CD4-positive, alpha-beta T cell (primary cell): ENCODE results near the gene DMRT2. TPM values are rescaled to one million over a fixed set of nuclear protein-coding genes. Genes with fewer than 3 reads are reported as not detected.

Experiments used
- ATAC-seq: fragments of 200-7000 bp; cut with Tn5 transposase; one replicate; pipeline ENCODE4 v1.10.0; 2022; ENCODE audit warnings: mild to moderate bottlenecking; ENCODE audit not compliant: poor library complexity
- CTCF ChIA-PET: fragments of 350-600 bp; sonication (Branson Sonifier 250); formaldehyde crosslinking; loops from one replicate; lab custom pipeline; 2021; ENCODE audit warnings: antibody characterized with exemption, inconsistent platforms; lab: Charles Lee
- POLR2A ChIA-PET: fragments of 350-600 bp; sonication (Branson Sonifier 250); formaldehyde crosslinking; loops from one replicate; lab custom pipeline; 2021; ENCODE audit warnings: antibody characterized with exemption, inconsistent platforms; lab: Charles Lee
- DNase-seq, 14 experiments: peaks; one replicate each; pipeline ENCODE4 v3.0.0-alpha.2; 2013 to 2020; ENCODE audit warnings: mixed read lengths in 2 of 14
- H3K27ac ChIP-seq, 2 donors: one replicate each; pipeline versions ENCODE4 v1.5.1 to v1.7.0; 2013; ENCODE audit warnings: low read length in 2 of 2, low read depth in 1 of 2, mild to moderate bottlenecking in 1 of 2
- H3K27me3 ChIP-seq, 2 experiments: 1 replicate in 1 of 2; 2 replicates in 1 of 2; pipeline versions ENCODE4 v1.6.1 to v1.7.0; 2013; ENCODE audit warnings: low read length in 2 of 2, control low read depth in 1 of 2, mild to moderate bottlenecking in 1 of 2, moderate library complexity in 1 of 2; ENCODE audit not compliant: insufficient read depth in 2 of 2, control insufficient read depth in 1 of 2
- H3K36me3 ChIP-seq: one replicate; pipeline ENCODE4 v1.6.1; 2013; ENCODE audit warnings: low read length, control low read depth; ENCODE audit not compliant: insufficient read depth
- H3K4me1 ChIP-seq: one replicate; pipeline ENCODE4 v1.6.1; 2013; ENCODE audit warnings: low read length, control low read depth; ENCODE audit not compliant: insufficient read depth
- H3K4me3 ChIP-seq: one replicate; pipeline ENCODE4 v1.5.1; 2013; ENCODE audit warnings: mild to moderate bottlenecking, low read length, moderate library complexity
- H3K9me3 ChIP-seq, 2 experiments: 1 replicate in 1 of 2; 2 replicates in 1 of 2; pipeline versions ENCODE4 v1.6.1 to v1.7.0; 2013; ENCODE audit warnings: low read length in 2 of 2, mild to moderate bottlenecking in 2 of 2, control low read depth in 1 of 2, moderate library complexity in 1 of 2; ENCODE audit not compliant: control insufficient read depth in 1 of 2, insufficient read depth in 1 of 2
- H3K27ac Mint-ChIP-seq: one replicate; pipeline ENCODE4 v1.8.0; 2020; ENCODE audit warnings: mixed read lengths
- H3K27me3 Mint-ChIP-seq: one replicate; pipeline ENCODE4 v1.8.0; 2021; ENCODE audit warnings: mixed read lengths
- H3K36me3 Mint-ChIP-seq: one replicate; pipeline ENCODE4 v1.8.0; 2021; ENCODE audit warnings: low read depth, mixed read lengths
- H3K4me1 Mint-ChIP-seq: one replicate; pipeline ENCODE4 v1.8.0; 2021; ENCODE audit warnings: low read depth, mixed read lengths
- H3K4me3 Mint-ChIP-seq: one replicate; pipeline ENCODE4 v1.8.0; 2020; ENCODE audit warnings: mild to moderate bottlenecking, mixed read lengths
- H3K9me3 Mint-ChIP-seq: one replicate; pipeline ENCODE4 v1.8.0; 2020; ENCODE audit warnings: mixed read lengths
- intact Hi-C, 2 experiments: fragments of 100-400 bp; cut with DNase I in 1 of 2; cut with micrococcal nuclease in 1 of 2; formaldehyde crosslinking; loops; one replicate each; pipeline versions ENCODE4 v1.15.1 to v1.9.0; 2023 to 2025; cut with DNase I, micrococcal nuclease
- total RNA-seq, 174 experiments: library from RNA in 2 of 174; stranded (reverse) in 2 of 174; gene quantifications; one replicate each; pipeline ENCODE4 v1.2.3 and lab custom pipeline; 2021 to 2026
- TF ChIP-seq, protein P1 (sequence below): fragments of 200-600 bp; IDR thresholded peaks from one replicate; pipeline ENCODE4 v1.8.0; 2022; ENCODE audit warnings: antibody characterized with exemption, mild to moderate bottlenecking

Gene DMRT2
- total RNA-seq, 2 experiments from 2014 or later: not detected

DNA sequence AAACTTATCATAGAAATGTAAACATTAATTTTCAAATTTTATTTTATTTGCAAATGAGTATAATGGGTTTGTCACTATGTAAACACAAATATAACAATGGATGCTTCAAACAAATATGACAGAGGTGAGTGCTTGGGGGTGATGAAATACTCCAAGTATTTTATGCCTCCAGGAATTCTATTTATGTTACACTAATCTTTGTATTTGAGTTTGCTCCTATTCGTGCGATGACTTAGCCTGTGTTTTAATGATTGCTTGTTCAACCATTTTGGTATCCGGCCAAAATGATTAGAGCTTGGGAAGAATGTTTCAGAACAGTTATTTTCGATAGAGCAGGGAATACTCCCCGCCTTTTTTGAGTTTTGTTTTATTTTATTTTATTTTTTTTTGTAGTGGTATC lies 5.0 kb downstream of the DMRT2 start:
- Mint-ChIP-seq H3K4me3 (no peak overlapping the region), H3K27me3 (peaks cover 80% of the 10 kb centered on the region), H3K27ac (no peak overlapping the region), H3K4me1 (peaks cover 18% of the 10 kb centered on the region), H3K9me3 (no peaks in the 10 kb centered on the region), H3K36me3 (no peaks in the 10 kb centered on the region)
- ChIA-PET CTCF (no interaction called here), POLR2A (no interaction called here)
- DNase-seq: no peak
- Histone ChIP-seq H3K27me3 (peaks cover 46 to 59% of the 10 kb centered on the region in 2 experiments), H3K36me3 (no peaks in the 10 kb centered on the region), H3K27ac (no peak overlapping the region), H3K4me1 (peaks cover 18% of the 10 kb centered on the region), H3K4me3 (no peak overlapping the region), H3K9me3 (peaks cover 0 to 22% of the 10 kb centered on the region in 2 experiments)
- intact Hi-C loops: no loop called here
- TF ChIP-seq, protein P1, sequence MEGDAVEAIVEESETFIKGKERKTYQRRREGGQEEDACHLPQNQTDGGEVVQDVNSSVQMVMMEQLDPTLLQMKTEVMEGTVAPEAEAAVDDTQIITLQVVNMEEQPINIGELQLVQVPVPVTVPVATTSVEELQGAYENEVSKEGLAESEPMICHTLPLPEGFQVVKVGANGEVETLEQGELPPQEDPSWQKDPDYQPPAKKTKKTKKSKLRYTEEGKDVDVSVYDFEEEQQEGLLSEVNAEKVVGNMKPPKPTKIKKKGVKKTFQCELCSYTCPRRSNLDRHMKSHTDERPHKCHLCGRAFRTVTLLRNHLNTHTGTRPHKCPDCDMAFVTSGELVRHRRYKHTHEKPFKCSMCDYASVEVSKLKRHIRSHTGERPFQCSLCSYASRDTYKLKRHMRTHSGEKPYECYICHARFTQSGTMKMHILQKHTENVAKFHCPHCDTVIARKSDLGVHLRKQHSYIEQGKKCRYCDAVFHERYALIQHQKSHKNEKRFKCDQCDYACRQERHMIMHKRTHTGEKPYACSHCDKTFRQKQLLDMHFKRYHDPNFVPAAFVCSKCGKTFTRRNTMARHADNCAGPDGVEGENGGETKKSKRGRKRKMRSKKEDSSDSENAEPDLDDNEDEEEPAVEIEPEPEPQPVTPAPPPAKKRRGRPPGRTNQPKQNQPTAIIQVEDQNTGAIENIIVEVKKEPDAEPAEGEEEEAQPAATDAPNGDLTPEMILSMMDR: no peak
- no peak for ATAC-seq

DNA sequence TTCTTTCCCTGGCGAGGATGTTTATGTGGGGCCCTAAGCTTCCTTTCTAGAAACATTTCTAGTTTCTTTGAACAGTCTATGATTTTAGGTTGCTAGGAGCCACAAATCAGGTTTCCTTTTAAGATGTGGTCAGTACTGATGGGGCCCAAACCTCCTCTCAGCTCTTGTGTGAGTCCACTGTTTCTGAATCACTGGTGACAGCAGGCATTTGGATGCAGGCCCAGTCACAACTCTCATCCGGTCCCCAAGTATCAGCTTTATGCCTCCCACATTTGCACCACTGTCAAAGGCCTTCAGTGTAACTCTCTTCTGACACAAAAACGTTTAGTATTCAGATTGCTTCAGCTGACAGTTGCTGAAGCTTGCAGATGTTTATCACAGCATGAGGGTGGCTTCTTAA lies 7.8 kb downstream of the DMRT2 start:
- Mint-ChIP-seq H3K36me3 (no peaks in the 10 kb centered on the region), H3K4me1 (peaks cover 3% of the 10 kb centered on the region), H3K27ac (no peak overlapping the region), H3K9me3 (no peaks in the 10 kb centered on the region), H3K4me3 (no peak overlapping the region), H3K27me3 (peaks cover 73% of the 10 kb centered on the region)
- Histone ChIP-seq H3K4me3 (no peak overlapping the region), H3K9me3 (peaks cover 0 to 4% of the 10 kb centered on the region in 2 experiments), H3K27me3 (peaks cover 26 to 42% of the 10 kb centered on the region in 2 experiments), H3K27ac (no peak overlapping the region), H3K36me3 (no peaks in the 10 kb centered on the region), H3K4me1 (peaks cover 2% of the 10 kb centered on the region)
- ATAC-seq (no peak), DNase-seq (no peak)
- POLR2A ChIA-PET: no interaction called here
- intact Hi-C loops: no loop called here
- TF ChIP-seq, protein P1: no peak
- CTCF ChIA-PET: no interaction called here

DNA sequence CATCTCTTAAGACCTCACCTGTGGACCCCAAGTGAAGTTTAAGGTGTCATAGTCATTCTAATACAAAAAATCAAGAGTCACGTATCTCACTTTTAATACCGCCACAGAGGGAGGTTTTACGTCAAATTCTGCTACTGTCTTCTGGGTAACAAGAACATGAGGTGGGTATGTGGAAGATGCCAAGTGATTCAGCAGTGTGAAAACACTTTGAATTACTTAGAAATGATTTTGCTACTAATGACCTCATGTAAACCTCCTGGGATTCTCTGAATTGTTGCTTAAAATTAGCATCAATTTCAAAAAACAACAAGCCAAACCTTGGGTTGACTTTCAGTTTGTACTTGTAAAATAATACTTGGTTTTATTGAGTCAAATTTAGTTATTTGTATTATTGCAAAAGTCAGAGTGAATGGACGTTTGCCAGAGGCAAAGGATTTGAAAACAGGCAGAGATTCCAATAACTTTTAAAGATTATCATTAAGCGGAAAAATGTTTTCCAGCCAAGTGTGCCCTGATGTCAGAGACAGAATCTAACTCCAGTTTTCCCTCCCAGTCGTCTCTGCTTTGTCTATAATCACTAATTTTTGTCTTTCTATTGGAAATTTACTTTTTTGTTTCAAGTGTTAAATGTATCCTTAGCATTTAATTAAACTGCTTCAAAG lies 8.8 kb downstream of the DMRT2 start:
- peaks cover 62% of the 10 kb centered on the region for H3K27me3 Mint-ChIP-seq
- H3K27me3 ChIP-seq: peaks cover 18 to 31% of the 10 kb centered on the region in 2 experiments
- no peak overlapping the region for H3K27ac Mint-ChIP-seq
- H3K27ac ChIP-seq: no peak overlapping the region
- H3K4me1 ChIP-seq: no peaks in the 10 kb centered on the region
- H3K9me3 Mint-ChIP-seq: no peaks in the 10 kb centered on the region
- TF ChIP-seq, protein P1: no peak
- no peaks in the 10 kb centered on the region for H3K4me1 Mint-ChIP-seq
- ChIA-PET CTCF (no interaction called here), POLR2A (no interaction called here)
- no peaks in the 10 kb centered on the region for H3K36me3 ChIP-seq
- H3K36me3 Mint-ChIP-seq: no peaks in the 10 kb centered on the region
- intact Hi-C loops: no loop called here
- no peak for ATAC-seq
- no peak for DNase-seq
- no peak overlapping the region for H3K4me3 Mint-ChIP-seq
- H3K9me3 ChIP-seq: no peaks in the 10 kb centered on the region
- H3K4me3 ChIP-seq: no peak overlapping the region
